Left kidney (tissue), 2 donors: ENCODE data around the gene NLRP3. TPM values are rescaled to one million over a fixed set of nuclear protein-coding genes. Genes with fewer than 3 reads are reported as not detected.
"Not testable (repeated sequence)": the region's sequence is repeated elsewhere in the genome, so short reads cannot be mapped to it uniquely, and the experiment has no call there.

Source experiments
- DNase-seq: peaks from one replicate; pipeline ENCODE4 v3.0.0-alpha.2; 2013
- polyA plus RNA-seq: library from polyadenylated mRNA; unstranded; fragments of 120-200 nt; gene quantifications from one replicate; pipeline ENCODE4 v1.2.1, GENCODE V29; 2013; ENCODE audit not compliant: insufficient read length

The NLRP3 gene
- polyA plus RNA-seq, 1 donor, result 0.86 TPM

DNA sequence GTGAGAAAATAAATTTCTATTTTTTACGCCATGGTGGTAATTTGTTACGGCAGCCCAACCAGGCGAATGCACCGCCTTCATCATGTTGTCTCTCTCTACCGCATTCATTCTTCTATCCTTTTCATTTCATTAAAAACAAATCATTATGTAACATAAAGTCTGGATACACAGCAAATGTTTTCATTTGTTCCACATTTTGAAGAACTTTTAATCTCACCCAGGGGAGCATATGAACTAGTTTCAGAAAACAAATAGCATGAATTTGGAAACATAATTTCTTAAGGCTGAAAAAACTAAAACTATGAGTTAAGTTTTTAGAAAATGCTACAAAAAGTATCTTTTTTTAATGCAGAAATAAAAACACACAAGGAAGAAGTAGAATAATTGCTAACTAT lies 53.2 kb downstream of the NLRP3 start:
- DNase-seq, result no peak

DNA sequence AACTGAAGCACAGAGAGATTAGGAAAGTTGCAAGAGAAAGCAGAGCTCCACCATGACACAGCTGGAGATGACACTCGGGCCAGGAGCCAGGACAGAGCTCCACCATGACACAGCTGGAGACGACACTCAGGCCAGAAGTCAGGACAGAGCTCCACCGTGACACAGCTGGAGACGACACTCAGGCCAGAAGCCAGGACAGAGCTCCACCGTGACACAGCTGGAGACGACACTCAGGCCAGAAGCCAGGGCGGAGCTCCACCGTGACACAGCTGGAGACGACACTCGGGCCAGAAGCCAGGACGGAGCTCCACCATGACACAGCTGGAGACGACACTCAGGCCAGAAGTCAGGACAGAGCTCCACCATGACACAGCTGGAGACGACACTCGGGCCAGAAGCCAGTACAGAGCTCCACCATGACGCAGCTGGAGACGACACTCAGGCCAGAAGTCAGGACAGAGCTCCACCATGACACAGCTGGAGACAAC lies 55.0 kb downstream of the NLRP3 start:
- DNase-seq, result not testable (repeated sequence)

DNA sequence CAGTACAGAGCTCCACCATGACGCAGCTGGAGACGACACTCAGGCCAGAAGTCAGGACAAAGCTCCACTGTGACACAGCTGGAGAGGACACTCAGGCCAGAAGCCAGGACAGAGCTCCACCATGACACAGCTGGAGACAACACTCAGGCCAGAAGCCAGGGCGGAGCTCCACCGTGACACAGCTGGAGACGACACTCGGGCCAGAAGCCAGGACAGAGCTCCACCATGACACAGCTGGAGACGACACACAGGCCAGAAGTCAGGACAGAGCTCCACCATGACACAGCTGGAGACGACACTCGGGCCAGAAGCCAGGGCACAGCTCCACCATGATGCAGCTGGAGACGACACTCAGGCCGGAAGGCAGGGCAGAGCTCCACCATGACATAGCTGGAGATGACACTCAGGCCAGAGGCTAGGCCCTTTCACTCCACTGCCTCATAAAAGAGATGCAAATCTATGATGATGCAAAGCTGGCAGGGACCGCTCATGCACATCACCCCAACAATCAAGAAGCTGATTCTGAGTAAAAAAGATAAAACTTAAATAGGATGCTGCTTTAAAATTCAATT lies 55.6 kb downstream of the NLRP3 start:
- DNase-seq, result no peak

DNA sequence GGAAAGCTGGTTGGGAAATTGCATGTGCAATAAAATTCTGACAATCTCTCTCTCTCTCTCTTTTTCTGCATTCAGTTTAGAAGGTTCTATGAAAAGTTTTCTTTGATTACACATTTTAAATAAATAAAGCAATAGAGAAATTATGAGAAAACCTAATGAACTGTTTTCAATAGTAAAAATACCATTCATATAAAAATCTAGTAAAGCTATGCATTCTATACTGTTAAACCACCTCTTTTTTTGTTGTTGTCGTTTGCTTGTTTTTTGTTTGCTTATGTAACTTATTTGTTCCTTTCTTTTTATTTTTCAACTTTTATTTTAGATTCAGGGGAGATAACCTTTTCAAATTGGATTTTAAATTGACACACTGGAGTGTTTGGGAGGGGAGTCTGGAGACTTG lies 56.1 kb downstream of the NLRP3 start:
- no peak for DNase-seq

DNA sequence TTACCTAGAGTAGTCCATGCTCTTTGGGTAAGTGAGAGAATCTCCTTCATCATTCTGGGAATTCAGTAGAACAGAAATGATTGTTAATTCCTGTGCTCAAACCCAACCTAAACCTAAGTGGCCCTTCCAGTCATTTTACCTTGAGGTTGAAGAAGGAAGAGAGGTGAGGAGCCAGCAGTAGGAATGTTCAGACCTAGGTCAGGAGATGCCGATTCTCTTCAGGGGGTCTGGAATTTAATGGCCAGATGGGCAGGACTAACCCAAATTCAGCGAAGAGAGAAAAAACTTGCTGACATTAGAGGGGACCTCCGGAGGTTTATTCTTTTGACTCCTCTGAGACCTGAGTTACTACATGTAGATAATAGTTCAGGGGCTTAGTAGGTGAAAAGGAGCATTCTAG lies 58.4 kb downstream of the NLRP3 start:
- DNase-seq, result no peak

DNA sequence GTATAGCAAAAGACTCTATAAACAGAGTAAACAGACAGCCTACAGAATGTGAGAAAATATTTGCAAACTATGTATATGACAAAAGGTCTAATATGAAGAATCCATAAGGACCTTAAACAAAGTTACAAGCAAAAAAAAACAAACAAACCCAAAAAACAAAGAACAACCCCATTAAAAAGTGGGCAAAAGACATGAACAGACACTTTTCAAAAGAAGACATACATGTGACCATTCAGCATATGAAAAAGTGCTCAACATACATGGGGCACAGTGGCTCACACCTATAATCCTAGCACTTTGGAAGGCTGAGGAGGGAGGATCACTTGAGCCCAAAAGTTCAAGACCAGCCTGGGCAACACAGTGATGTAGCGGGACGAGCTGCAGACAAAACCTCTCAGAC lies 59.8 kb downstream of the NLRP3 start:
- DNase-seq, result no peak

DNA sequence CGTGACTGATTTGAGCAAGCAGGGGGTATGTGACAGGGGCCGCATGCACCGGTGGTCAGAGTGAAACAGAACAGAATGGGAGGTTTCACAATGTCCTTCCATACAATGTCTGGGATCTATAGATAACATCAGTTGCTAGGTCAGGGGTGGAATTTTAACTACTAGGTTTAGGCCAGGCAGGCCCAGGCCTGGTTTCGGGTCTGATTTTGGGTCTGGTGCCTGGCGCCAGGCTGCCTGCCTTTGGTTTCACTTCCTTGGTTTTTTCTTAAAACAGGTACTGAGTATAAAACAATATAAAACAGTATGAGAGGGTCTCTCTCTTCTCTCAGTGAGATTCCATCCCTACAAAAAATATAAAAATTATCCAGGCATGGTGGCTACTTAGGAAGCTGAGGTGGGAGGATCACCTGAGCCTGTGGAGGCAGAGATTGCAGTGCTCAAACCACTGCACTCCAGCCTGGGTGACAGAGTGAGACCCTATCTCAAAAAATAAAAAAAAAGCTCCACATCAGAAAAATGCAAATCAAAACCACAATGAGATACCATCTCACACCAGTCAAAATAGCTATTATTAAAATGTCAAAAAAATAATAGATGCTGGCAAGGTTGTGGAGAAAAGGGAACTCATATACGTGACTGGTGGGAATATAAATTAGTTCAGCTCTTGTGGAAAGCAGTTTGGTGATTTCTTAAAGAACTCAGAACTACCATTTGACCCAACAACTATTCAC lies 60.5 kb downstream of the NLRP3 start:
- DNase-seq, result not testable (repeated sequence)

DNA sequence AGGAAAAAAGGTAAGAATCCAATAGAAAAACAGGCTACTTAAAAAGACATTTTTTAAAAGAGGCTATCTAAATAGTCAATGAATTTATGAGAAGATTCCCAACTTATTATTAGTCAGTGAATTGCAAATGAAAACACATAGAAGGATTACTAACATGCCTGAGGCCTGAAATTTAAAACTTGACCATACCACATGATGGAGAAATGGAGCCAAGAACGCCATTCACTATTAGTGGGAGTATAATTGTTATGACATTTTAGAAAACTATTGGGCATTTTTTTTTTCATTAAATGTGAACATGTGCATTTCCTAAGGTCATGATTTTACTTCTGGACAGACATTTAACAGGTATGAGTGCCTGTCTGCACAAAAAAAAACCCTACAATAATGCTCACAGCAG lies 66.8 kb downstream of the NLRP3 start:
- DNase-seq, result no peak

DNA sequence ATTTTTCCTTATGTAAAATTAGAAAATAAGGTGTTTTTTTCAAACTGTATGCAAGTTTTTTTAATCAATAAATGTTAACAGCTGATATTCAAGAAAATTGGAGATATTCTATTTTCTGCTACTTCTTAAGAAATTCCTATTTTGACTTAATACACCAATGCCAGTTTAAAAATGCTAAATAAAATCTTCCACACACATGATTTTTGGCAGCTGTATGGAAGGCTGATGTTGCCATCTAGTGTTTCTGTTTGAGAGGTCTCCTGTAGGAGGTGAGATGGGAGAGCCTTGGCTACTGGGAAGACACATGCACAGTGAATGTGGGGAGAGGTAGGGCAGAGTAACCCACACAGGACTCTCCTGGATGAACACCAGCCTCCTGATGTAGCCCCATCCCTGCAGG lies 71.1 kb downstream of the NLRP3 start:
- peak; percentile 26 for DNase-seq

DNA sequence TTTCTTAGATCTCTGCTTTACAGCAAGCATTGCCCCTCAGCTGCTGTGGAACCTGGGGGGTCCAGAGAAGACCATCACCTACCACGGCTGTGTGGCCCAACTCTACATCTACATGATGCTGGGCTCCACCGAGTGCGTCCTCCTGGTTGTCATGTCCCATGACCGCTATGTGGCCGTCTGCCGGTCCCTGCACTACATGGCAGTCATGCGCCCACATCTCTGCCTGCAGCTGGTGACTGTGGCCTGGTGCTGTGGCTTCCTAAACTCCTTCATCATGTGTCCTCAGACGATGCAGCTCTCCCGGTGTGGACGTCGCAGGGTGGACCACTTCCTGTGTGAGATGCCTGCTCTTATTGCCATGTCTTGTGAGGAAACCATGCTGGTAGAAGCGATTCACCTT lies 75.4 kb downstream of the NLRP3 start:
- DNase-seq, result no peak

DNA sequence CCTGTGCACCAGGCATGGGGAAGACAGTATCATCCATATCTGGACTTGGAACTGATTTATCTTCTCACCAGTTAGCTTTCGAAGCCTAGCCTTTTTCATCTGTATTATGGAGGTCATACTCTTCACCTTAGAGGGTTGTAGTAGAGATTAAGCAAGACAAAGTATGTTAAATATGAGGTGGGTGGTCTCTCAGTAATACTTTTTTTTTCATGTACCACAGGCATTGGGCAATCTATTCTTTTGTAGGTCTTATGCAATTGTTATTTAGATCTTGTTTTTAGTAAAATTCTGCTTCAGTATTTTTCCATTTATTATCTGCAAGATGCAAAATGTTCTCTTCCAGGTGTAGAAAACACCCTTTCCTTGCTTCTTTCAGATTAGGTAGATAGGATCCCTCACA lies 77.1 kb downstream of the NLRP3 start:
- DNase-seq, result no peak

DNA sequence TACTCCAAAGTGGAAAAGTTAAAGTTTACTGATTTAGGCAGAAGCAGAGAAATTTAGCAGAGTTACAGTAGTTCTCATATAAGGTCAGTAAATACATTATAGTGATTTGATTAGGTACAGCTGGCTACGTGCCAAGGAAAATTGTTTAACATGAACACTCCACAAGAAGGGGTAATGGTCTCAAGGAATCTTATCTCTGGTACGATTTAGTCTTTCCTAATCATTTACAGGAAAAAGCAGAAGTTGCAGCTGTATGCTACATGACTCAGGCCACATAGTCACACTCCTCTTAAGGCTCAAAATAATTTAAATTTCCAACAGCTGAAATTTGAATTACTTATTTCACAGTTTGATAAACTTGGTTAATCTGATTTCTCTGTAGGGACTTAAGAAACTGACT lies 78.8 kb downstream of the NLRP3 start:
- DNase-seq, result no peak

DNA sequence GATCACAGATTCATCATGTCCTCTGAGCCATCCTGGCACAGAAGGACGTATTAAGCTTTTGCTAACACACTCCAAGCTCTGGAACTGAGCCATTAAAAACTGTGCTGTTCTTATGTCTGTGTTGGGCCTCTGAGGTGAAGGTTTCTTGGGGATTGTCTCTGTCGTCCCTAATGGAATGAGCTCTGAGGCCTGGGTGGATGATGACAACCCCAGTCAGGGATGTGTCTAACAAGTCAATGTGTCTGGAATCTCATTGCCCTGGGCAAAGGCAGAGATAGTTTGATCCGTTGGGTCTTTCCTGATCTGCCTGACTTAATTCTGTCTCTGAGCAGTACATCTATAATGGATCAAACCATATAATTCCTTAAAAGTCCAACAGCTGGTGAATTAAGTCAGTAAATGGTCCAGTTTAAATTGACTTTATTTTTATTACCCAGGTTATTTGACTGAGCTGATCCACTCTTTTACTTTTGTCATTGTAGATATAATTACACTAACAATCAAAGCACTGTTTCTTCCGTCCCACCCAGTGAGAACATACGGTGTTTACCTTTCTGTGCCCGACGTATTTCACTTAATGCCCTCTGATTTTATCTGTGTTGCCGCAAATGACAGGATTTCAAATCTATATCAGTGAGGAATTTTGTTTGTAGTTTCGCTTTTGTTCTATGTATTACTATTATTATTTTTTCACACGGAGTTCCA lies 80.8 kb downstream of the NLRP3 start:
- no peak for DNase-seq

Other genes starting within 250 kb of the NLRP3 start
- gene ZNF124, start 244.2 kb upstream of the NLRP3 start, polyA plus RNA-seq, result 38.6 TPM
- 0.37 TPM for gene VN1R5, start 160.1 kb upstream of the NLRP3 start, polyA plus RNA-seq
- gene ZNF496, start 84.3 kb upstream of the NLRP3 start, polyA plus RNA-seq, result 40.2 TPM
- gene OR2B11, start 41.9 kb downstream of the NLRP3 start, polyA plus RNA-seq, result 0.07 TPM
- 1.4 TPM for gene OR2C3, start 120.3 kb downstream of the NLRP3 start, polyA plus RNA-seq
- gene GCSAML, start 133.0 kb downstream of the NLRP3 start, polyA plus RNA-seq, result 0.28 TPM
- gene OR2G2, start 172.2 kb downstream of the NLRP3 start, polyA plus RNA-seq, result not detected
- gene OR2G3, start 189.4 kb downstream of the NLRP3 start, polyA plus RNA-seq, result not detected